GM12878 (cell line): ENCODE data around the gene DNAAF5. TPM values are rescaled to one million over a fixed set of nuclear protein-coding genes. Genes with fewer than 3 reads are reported as not detected.

ENCODE experiments used
- ATAC-seq: fragments of 200-7000 bp; cut with Tn5 transposase; 3 replicates; pipeline ENCODE4 v1.9.1; 2020; ENCODE audit warnings: mild to moderate bottlenecking, moderate library complexity
- BruUV-seq: library from RNA; stranded (reverse); fragments of 400-500 nt; replicated peaks from 2 replicates; lab custom pipeline; 2021; lab: Mats Ljungman, UMichigan
- CTCF ChIA-PET: fragments of 300-600 bp; sonication (Branson Sonifier 250); formaldehyde crosslinking; extraction: SDS; loops from one replicate; lab custom pipeline; 2021; ENCODE audit warnings: inconsistent platforms; lab: Yijun Ruan, JAX
- POLR2A ChIA-PET: fragments of 350-600 bp; formaldehyde crosslinking; extraction: SDS; loops from one replicate; lab custom pipeline; 2021; ENCODE audit warnings: inconsistent platforms; lab: Charles Lee
- RAD21 ChIA-PET: fragments of 300-600 bp; sonication (Branson Sonifier 250); formaldehyde crosslinking; loops from one replicate; lab custom pipeline; 2023; ENCODE audit warnings: antibody characterized with exemption; ENCODE audit not compliant: unreplicated experiment; lab: Charles Lee
- SMC1A ChIA-PET: fragments of 300-600 bp; sonication (Branson Sonifier 250); formaldehyde crosslinking; loops from one replicate; lab custom pipeline; 2023; ENCODE audit not compliant: unreplicated experiment, uncharacterized antibody; lab: Charles Lee
- DNase-seq: peaks from one replicate; pipeline ENCODE4 v3.0.0-alpha.2; 2011; ENCODE audit warnings: low read depth, low spot score
- FAIRE-seq: peaks from 3 replicates; lab custom pipeline; 2011; peaks lifted over from hg19 to GRCh38; lab: Jason Lieb, UNC
- H2AFZ ChIP-seq: 2 replicates; pipeline ENCODE4 v1.6.0; 2011; ENCODE audit warnings: low read depth, low read length, control low read depth; ENCODE audit not compliant: control insufficient read depth
- H3K27ac ChIP-seq: 2 replicates; pipeline ENCODE4 v1.5.1; 2011; ENCODE audit warnings: control low read depth; ENCODE audit not compliant: control insufficient read depth, insufficient read depth
- H3K27me3 ChIP-seq, 2 experiments: replicated peaks in 1 of 2; 2 replicates each; pipeline versions ENCODE4 v1.6.0 to v1.6.1; 2011; ENCODE audit warnings: low read length in 1 of 2; ENCODE audit not compliant: control insufficient read depth in 2 of 2, insufficient read depth in 2 of 2
- H3K36me3 ChIP-seq, 2 experiments: 2 replicates each; pipeline ENCODE4 v1.5.1; 2011; ENCODE audit warnings: low read length in 1 of 2; ENCODE audit not compliant: control insufficient read depth in 2 of 2, insufficient read depth in 2 of 2
- H3K4me1 ChIP-seq: 2 replicates; pipeline ENCODE4 v1.6.1; 2011; ENCODE audit warnings: mild to moderate bottlenecking, low read length, moderate library complexity, mixed read lengths; ENCODE audit not compliant: control insufficient read depth, insufficient read depth
- H3K4me2 ChIP-seq: 2 replicates; pipeline ENCODE4 v1.6.0; 2011; ENCODE audit warnings: control low read depth; ENCODE audit not compliant: control insufficient read depth, insufficient read depth
- H3K4me3 ChIP-seq: fragments of 200-600 bp; sonication (generic); 2 replicates; pipeline ENCODE4 v1.5.1; 2016
- H3K79me2 ChIP-seq: 2 replicates; pipeline ENCODE4 v1.6.0; 2011; ENCODE audit warnings: low read length; ENCODE audit not compliant: control insufficient read depth, insufficient read depth
- H3K9ac ChIP-seq: 2 replicates; pipeline ENCODE4 v1.8.0; 2011; ENCODE audit warnings: low read length, control low read depth, mixed read lengths; ENCODE audit not compliant: control insufficient read depth, insufficient read depth
- H3K9me3 ChIP-seq: replicated peaks from 3 replicates; pipeline ENCODE4 v1.5.1; 2011; ENCODE audit warnings: mild to moderate bottlenecking, low read length; ENCODE audit not compliant: control insufficient read depth, insufficient read depth
- H4K20me1 ChIP-seq: 2 replicates; pipeline ENCODE4 v1.6.0; 2011; ENCODE audit not compliant: control insufficient read depth, insufficient read depth
- BRCA1 ChIP-seq: IDR thresholded peaks from 2 replicates; pipeline ENCODE4 v1.6.1; 2011; ENCODE audit warnings: low read depth, low read length, improper control_type of control experiment
- CHD4 ChIP-seq: fragments of 200-600 bp; sonication (generic); IDR thresholded peaks from 2 replicates; pipeline ENCODE4 v1.6.1; 2016; ENCODE audit warnings: mild to moderate bottlenecking
- EP300 ChIP-seq, 2 experiments: fragments of 150-350 bp in 1 of 2; IDR thresholded peaks; 2 replicates each; pipeline ENCODE4 v1.6.1; 2011 to 2012; ENCODE audit warnings: low read depth in 2 of 2, low read length in 2 of 2, borderline replicate concordance in 1 of 2, improper control_type of control experiment in 1 of 2, inconsistent platforms in 1 of 2; ENCODE audit not compliant: control insufficient read depth in 1 of 2
- KAT2A ChIP-seq: conservative IDR thresholded peaks from 2 replicates; pipeline ENCODE4 v1.6.1; 2011; ENCODE audit warnings: low read depth, low read length; ENCODE audit not compliant: control insufficient read depth
- KDM1A ChIP-seq: fragments of 200-600 bp; sonication (generic); IDR thresholded peaks from 2 replicates; pipeline ENCODE4 v1.6.1; 2016; ENCODE audit warnings: borderline replicate concordance
- MEF2A ChIP-seq: IDR thresholded peaks from 2 replicates; pipeline ENCODE4 v1.6.1; 2011; ENCODE audit warnings: low read depth, mild to moderate bottlenecking, low read length, moderate library complexity; ENCODE audit not compliant: insufficient read depth
- MXI1 ChIP-seq: fragments of 150-350 bp; IDR thresholded peaks from 2 replicates; pipeline ENCODE4 v1.6.1; 2011; ENCODE audit warnings: low read depth, mild to moderate bottlenecking, inconsistent platforms, low read length, improper control_type of control experiment
- MYB ChIP-seq: fragments of 150-350 bp; IDR thresholded peaks from 2 replicates; pipeline ENCODE4 v1.6.1; 2014; ENCODE audit warnings: mild to moderate bottlenecking, low read depth, low read length, borderline replicate concordance
- NR2F1 ChIP-seq: fragments of 450-650 bp; conservative IDR thresholded peaks from 2 replicates; pipeline ENCODE4 v1.6.1; 2017; ENCODE audit warnings: mild to moderate bottlenecking
- PAX8 ChIP-seq: fragments of 450-650 bp; IDR thresholded peaks from 2 replicates; pipeline ENCODE4 v1.6.1; 2017; ENCODE audit warnings: mild to moderate bottlenecking, moderate library complexity
- RAD21 ChIP-seq: IDR thresholded peaks from 2 replicates; pipeline ENCODE4 v1.6.1; 2011; ENCODE audit warnings: mild to moderate bottlenecking, low read depth, low read length, moderate library complexity; ENCODE audit not compliant: insufficient read depth
- SMAD5 ChIP-seq: IDR thresholded peaks from 2 replicates; pipeline ENCODE4 v1.6.1; 2016; ENCODE audit warnings: antibody characterized with exemption, low read depth
- STAT3 ChIP-seq: IDR thresholded peaks from 2 replicates; pipeline ENCODE4 v1.6.1; 2011; ENCODE audit warnings: low read depth, low read length, improper control_type of control experiment
- TAF1 ChIP-seq: IDR thresholded peaks from 2 replicates; pipeline ENCODE4 v1.6.1; 2011; ENCODE audit warnings: mild to moderate bottlenecking, low read depth, low read length, borderline replicate concordance
- TCF3 ChIP-seq: IDR thresholded peaks from 2 replicates; pipeline ENCODE4 v1.6.1; 2012; ENCODE audit warnings: low read depth, mild to moderate bottlenecking, low read length, borderline replicate concordance; ENCODE audit not compliant: insufficient read depth
- TCF7 ChIP-seq: IDR thresholded peaks from 2 replicates; pipeline ENCODE4 v1.6.1; 2014; ENCODE audit warnings: antibody characterized with exemption, borderline replicate concordance
- WGBS: methylation state at CpG from one replicate; pipeline ENCODE4 v1.1.6; 2016; ENCODE audit warnings: low lambda C conversion rate; ENCODE audit not compliant: insufficient replicate concordance, insufficient coverage; ENCODE audit errors: missing lambda C conversion rate; 5-methylcytosine and 5-hydroxymethylcytosine counted together
- in situ Hi-C: fragments of 300-500 bp; cut with MboI; formaldehyde crosslinking; loops from 9 replicates; pipeline ENCODE4 v1.14.3; 2018; ENCODE audit warnings: mixed read lengths
- intact Hi-C: fragments of 100-400 bp; cut with micrococcal nuclease; formaldehyde crosslinking; loops from one replicate; pipeline ENCODE4 v1.14.2; 2022; ENCODE audit not compliant: unreplicated experiment
- polyA plus RNA-seq, 11 experiments: library from polyadenylated mRNA; depleted of rRNA in 4 of 11; unstranded in 6 of 11; stranded (reverse) in 5 of 11; fragments of >200 nt; fragmentation: Nextera tagmentation in 4 of 11; fragmentation: Illumina TruSeq in 1 of 11; extraction: Ambion mirVana in 4 of 11; extraction: Trizol in 1 of 11; gene quantifications; 1 replicate in 1 of 11; 2 replicates in 10 of 11; pipeline versions ENCODE4 v1.2.1 to v1.2.3, GENCODE V29; 2011 to 2016; ENCODE audit warnings: inconsistent platforms in 2 of 11, missing spikeins in 2 of 11, low read depth in 1 of 11
- total RNA-seq, 4 experiments: library from RNA; depleted of rRNA in 3 of 4; stranded (reverse); fragments of >200 nt in 3 of 4; fragmentation: Illumina TruSeq in 1 of 4; extraction: Trizol in 1 of 4; gene quantifications; 2 replicates each; pipeline versions ENCODE4 v1.2.1 to v1.2.3, GENCODE V29; 2013 to 2021
- TF ChIP-seq, protein P1 (sequence below), 3 experiments: IDR thresholded peaks in 2 of 3; conservative IDR thresholded peaks in 1 of 3; 2 replicates each; pipeline ENCODE4 v1.5.1; 2011; ENCODE audit warnings: low read depth in 3 of 3, low read length in 3 of 3, mild to moderate bottlenecking in 3 of 3, control low read depth in 2 of 3, moderate library complexity in 2 of 3, inconsistent platforms in 1 of 3, mixed read lengths in 1 of 3; ENCODE audit not compliant: control insufficient read depth in 2 of 3, insufficient read depth in 1 of 3; ENCODE audit errors: extremely low read depth in 1 of 3
- TF ChIP-seq, protein P2 (sequence below): IDR thresholded peaks from 2 replicates; pipeline ENCODE4 v1.6.1; 2011; ENCODE audit warnings: low read depth, low read length, improper control_type of control experiment, borderline replicate concordance
- TF ChIP-seq, protein P3 (sequence below): IDR thresholded peaks from 2 replicates; pipeline ENCODE4 v1.6.1; 2011; ENCODE audit warnings: borderline replicate concordance, low read depth, mild to moderate bottlenecking, moderate library complexity, low read length; ENCODE audit not compliant: insufficient read depth, poor library complexity, severe bottlenecking

Gene DNAAF5
- total and polyA plus RNA-seq, 10 of the 15 experiments (the other 5 are each of a cell fraction or from before 2014, with no cell fraction given): 1.8 to 38.3 (median 9.2) TPM

DNA sequence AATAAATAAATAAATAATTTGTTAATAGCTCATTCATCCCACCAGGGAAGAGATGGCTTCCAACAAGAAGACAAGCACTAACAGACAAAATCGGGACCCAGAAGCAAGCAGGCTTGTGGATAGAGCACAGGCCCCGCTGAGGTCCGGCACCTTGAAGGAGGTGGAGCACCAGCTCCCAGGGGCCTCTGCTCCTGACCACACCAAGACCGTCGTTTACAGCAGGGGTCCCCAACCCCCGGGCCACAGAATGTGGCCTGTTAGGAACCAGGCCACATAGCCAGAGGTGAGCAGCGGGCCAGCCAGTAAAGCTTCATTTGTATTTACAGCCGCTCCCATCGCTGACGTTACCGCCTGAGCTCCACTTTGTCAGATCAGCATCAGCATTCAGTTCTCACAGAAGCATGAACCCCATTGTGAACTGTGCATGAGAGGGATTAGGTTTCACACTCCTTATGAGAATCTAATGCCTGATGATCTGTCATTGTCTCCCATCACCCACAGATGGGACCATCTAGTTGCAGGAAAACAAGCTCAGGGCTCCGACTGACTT lies 72.5 kb downstream of the DNAAF5 start (continued):
- TF ChIP-seq NR2F1: no peak
- TF ChIP-seq, all 136 proteins: peak for 0

DNA sequence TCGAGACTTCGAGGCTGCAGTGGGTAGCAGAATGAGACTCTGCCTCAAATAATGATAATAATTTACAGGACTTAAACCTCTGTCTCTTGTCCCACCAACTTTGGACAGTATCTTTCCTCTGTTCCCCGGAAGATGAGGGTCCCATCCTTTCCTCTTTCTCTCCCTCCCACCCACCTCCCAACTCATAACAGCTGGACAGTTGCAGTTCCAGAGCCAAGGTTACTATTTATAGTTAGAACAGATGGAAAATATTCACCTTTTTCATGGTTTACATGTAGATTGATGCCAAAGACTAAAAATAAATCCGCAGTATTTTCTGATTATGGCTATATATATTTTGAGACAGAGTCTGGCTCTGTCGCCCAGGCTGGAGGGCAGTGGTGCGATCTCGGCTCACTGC lies 74.2 kb downstream of the DNAAF5 start:
- Histone ChIP-seq H3K27ac (no peak overlapping the region), H4K20me1 (no peaks in the 10 kb centered on the region), H3K9ac (no peak overlapping the region), H3K4me1 (no peaks in the 10 kb centered on the region), H3K36me3 (no peaks in the 10 kb centered on the region), H3K4me2 (no peak overlapping the region), H3K4me3 (no peak overlapping the region), H3K9me3 (no peaks in the 10 kb centered on the region; the same call in 2 of the 3 replicates), H3K27me3 (no peaks in the 10 kb centered on the region), H2AFZ (no peak overlapping the region), H3K79me2 (no peaks in the 10 kb centered on the region)
- ChIA-PET POLR2A (no interaction called here), SMC1A (no interaction called here), CTCF (no interaction called here), RAD21 (no interaction called here)
- 88% methylated on average over 7 of the region's 7 CpGs for WGBS
- intact Hi-C loops (no loop called here), in situ Hi-C loops (no loop called here)
- FAIRE-seq (no peak), ATAC-seq (no peak), DNase-seq (no peak)
- no TSS peak for BruUV-seq
- no peak for TF ChIP-seq PAX8
- TF ChIP-seq TAF1: no peak
- no peak for TF ChIP-seq TCF7
- TF ChIP-seq EP300 (IDR thresholded peaks at IDR 0.05; ENCODE audit: borderline replicate concordance in 1 of 2, control insufficient read depth in 1 of 2, low read depth in 2 of 2, low read length in 2 of 2): no peak
- no peak for TF ChIP-seq KDM1A
- TF ChIP-seq, protein P1, sequence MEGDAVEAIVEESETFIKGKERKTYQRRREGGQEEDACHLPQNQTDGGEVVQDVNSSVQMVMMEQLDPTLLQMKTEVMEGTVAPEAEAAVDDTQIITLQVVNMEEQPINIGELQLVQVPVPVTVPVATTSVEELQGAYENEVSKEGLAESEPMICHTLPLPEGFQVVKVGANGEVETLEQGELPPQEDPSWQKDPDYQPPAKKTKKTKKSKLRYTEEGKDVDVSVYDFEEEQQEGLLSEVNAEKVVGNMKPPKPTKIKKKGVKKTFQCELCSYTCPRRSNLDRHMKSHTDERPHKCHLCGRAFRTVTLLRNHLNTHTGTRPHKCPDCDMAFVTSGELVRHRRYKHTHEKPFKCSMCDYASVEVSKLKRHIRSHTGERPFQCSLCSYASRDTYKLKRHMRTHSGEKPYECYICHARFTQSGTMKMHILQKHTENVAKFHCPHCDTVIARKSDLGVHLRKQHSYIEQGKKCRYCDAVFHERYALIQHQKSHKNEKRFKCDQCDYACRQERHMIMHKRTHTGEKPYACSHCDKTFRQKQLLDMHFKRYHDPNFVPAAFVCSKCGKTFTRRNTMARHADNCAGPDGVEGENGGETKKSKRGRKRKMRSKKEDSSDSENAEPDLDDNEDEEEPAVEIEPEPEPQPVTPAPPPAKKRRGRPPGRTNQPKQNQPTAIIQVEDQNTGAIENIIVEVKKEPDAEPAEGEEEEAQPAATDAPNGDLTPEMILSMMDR (IDR thresholded peaks at IDR 0.05 in 2 of 3, conservative IDR thresholded peaks at IDR 0.05 in 1 of 3; ENCODE audit: control insufficient read depth in 2 of 3, extremely low read depth in 1 of 3, insufficient read depth in 1 of 3, low read depth in 3 of 3, low read length in 3 of 3): no peak
- TF ChIP-seq BRCA1: no peak
- TF ChIP-seq, protein P2, sequence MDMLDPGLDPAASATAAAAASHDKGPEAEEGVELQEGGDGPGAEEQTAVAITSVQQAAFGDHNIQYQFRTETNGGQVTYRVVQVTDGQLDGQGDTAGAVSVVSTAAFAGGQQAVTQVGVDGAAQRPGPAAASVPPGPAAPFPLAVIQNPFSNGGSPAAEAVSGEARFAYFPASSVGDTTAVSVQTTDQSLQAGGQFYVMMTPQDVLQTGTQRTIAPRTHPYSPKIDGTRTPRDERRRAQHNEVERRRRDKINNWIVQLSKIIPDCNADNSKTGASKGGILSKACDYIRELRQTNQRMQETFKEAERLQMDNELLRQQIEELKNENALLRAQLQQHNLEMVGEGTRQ: no peak
- no peak for TF ChIP-seq SMAD5
- TF ChIP-seq STAT3: no peak
- TF ChIP-seq TCF3: no peak
- no peak for TF ChIP-seq CHD4
- TF ChIP-seq MYB: no peak
- TF ChIP-seq, protein P3, sequence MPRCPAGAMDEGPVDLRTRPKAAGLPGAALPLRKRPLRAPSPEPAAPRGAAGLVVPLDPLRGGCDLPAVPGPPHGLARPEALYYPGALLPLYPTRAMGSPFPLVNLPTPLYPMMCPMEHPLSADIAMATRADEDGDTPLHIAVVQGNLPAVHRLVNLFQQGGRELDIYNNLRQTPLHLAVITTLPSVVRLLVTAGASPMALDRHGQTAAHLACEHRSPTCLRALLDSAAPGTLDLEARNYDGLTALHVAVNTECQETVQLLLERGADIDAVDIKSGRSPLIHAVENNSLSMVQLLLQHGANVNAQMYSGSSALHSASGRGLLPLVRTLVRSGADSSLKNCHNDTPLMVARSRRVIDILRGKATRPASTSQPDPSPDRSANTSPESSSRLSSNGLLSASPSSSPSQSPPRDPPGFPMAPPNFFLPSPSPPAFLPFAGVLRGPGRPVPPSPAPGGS: no peak
- no peak for TF ChIP-seq MEF2A
- no peak for TF ChIP-seq KAT2A
- TF ChIP-seq RAD21: no peak
- TF ChIP-seq MXI1: no peak
